Measurements from ENCODE around the gene DOCK4. TPM values are rescaled to one million over a fixed set of nuclear protein-coding genes. Genes with fewer than 3 reads are reported as not detected.

Gene DOCK4
- total RNA-seq, 1 donor from 2014 or later: 4.5 TPM

- no peak for FAIRE-seq
- no peaks in the 10 kb centered on the region for H3K27me3 ChIP-seq (ENCODE audit: control insufficient read depth, insufficient read depth, low read length)
- no peak overlapping the region for H3K4me3 ChIP-seq (ENCODE audit: low read depth, low read length)
- no peaks in the 10 kb centered on the region for H3K36me3 ChIP-seq (ENCODE audit: control insufficient read depth, insufficient read depth, low read length)
- DNase-seq (ENCODE audit: low read depth): no peak
- TF ChIP-seq CTCF (IDR thresholded peaks at IDR 0.05; ENCODE audit: insufficient read depth, low read length, severe bottlenecking): no peak
These were observed 498.1 kb downstream of the DOCK4 start for GRCh38 chr7:111708072-111708471.

- DNase-seq (ENCODE audit: low read depth) (no peak), FAIRE-seq (no peak)
- H3K36me3 ChIP-seq (ENCODE audit: control insufficient read depth, insufficient read depth, low read length): no peaks in the 10 kb centered on the region
- no peak overlapping the region for H3K4me3 ChIP-seq (ENCODE audit: low read depth, low read length)
- no peaks in the 10 kb centered on the region for H3K27me3 ChIP-seq (ENCODE audit: control insufficient read depth, insufficient read depth, low read length)
- no peak for TF ChIP-seq CTCF (IDR thresholded peaks at IDR 0.05; ENCODE audit: insufficient read depth, low read length, severe bottlenecking)
These were observed 500.4 kb downstream of the DOCK4 start for GRCh38 chr7:111705807-111706206.

GRCh38 chr7:111697771-111698170 lies 508.4 kb downstream of the DOCK4 start:
- DNase-seq (ENCODE audit: low read depth) (peak; percentile 40), FAIRE-seq (peak; percentile 52)
- Histone ChIP-seq H3K27me3 (ENCODE audit: control insufficient read depth, insufficient read depth, low read length) (no peaks in the 10 kb centered on the region), H3K4me3 (ENCODE audit: low read depth, low read length) (no peak overlapping the region), H3K36me3 (ENCODE audit: control insufficient read depth, insufficient read depth, low read length) (no peaks in the 10 kb centered on the region)
- TF ChIP-seq CTCF (IDR thresholded peaks at IDR 0.05; ENCODE audit: insufficient read depth, low read length, severe bottlenecking): no peak

- H3K27me3 ChIP-seq (ENCODE audit: control insufficient read depth, insufficient read depth, low read length): no peaks in the 10 kb centered on the region
- FAIRE-seq (no peak), DNase-seq (ENCODE audit: low read depth) (no peak)
- H3K4me3 ChIP-seq (ENCODE audit: low read depth, low read length): no peak overlapping the region
- TF ChIP-seq CTCF (IDR thresholded peaks at IDR 0.05; ENCODE audit: insufficient read depth, low read length, severe bottlenecking): no peak
- H3K36me3 ChIP-seq (ENCODE audit: control insufficient read depth, insufficient read depth, low read length): no peaks in the 10 kb centered on the region
These were observed 511.8 kb downstream of the DOCK4 start for GRCh38 chr7:111694376-111694775.

- FAIRE-seq: no peak
These were observed 515.7 kb downstream of the DOCK4 start for GRCh38 chr7:111690364-111691111.

More at GRCh38 chr7:111690364-111691111, 515.7 kb downstream of the DOCK4 start:
- Histone ChIP-seq H3K36me3 (ENCODE audit: control insufficient read depth, insufficient read depth, low read length) (no peaks in the 10 kb centered on the region), H3K27me3 (ENCODE audit: control insufficient read depth, insufficient read depth, low read length) (no peaks in the 10 kb centered on the region), H3K4me3 (ENCODE audit: low read depth, low read length) (no peak overlapping the region)
- no peak for TF ChIP-seq CTCF (IDR thresholded peaks at IDR 0.05; ENCODE audit: insufficient read depth, low read length, severe bottlenecking)
- no peak for DNase-seq (ENCODE audit: low read depth)
